Stimulated activated CD4-positive, alpha-beta T cell treated with anti-CD3 and anti-CD28 coated beads, Interleukin-2, amount 100 ng/mL, for 48 hours (primary cell): ENCODE data around the gene CRELD2.

Experiments used
- DNase-seq, 2 donors: peaks; one replicate each; pipeline ENCODE4 v3.0.0-alpha.2; 2020

Gene CRELD2

DNA sequence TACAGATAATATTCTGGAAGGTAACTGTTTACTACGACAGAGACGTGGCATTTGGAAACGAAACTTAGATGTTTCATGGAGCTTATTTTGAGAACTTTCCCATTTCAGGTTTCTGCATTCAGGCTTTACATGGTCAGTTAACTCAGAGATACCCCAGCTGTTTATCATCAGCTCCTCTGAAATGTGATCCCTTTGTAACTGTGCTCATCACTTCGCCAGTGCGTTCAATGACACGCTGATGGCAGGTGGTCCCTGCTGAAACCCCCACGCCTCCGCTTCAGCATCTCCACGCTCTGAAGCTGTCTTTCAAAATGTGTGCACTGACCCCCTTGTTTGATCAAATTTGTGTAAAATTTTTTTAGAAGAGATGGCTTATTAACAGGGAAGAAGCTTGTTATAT lies 30.7 kb upstream of the CRELD2 start:
- DNase-seq: no peak

DNA sequence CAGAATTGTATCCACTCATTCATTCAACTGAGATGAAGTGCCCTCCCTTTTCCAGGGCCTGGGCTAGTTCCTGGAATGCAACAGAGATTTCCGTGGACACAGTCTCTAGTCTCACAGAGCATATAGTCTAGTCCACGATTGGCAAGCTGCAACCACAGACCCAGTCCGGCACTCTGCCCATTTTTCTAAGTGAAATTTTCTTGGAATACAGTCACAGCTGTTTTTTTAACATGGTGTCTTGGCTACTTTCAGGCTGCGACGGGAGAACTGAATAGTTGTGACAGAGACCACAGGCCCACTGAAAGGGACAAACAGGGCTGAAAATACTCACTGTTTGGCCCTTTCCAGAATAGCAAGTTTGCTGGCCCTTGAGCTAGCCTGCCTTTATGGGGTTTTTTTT lies 29.4 kb upstream of the CRELD2 start:
- DNase-seq: no peak

DNA sequence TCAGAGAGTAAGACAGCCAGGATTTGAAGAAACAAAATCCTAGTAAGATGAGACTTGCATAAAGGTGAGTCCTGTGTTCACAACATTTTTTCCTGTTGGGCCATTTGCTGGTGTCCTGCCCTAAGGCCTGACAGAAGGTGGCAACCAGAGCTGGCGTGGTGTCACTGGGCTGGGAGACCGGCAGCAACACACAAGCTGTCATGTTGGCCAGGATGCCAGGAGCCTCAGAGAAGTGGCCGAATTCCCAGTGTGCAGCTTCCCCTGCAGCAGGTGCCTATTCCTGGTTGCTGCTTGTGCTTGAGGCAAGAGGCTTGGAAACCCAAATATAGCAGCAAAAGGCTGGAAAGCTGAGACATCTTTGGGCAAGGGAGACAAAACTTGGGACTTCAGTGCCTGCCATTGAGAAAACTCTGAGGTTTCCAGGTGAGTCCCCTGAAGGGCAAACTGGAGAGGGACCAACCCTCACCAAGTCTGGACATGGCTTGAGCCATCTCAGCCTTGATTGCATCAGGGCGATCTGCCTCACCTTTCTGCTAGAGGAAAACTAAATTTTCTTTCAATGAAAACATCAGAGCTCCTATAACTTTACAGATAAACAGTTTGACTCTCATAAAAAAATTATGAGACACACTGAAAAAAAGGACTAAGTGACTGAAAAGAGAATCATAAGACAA lies 26.1 kb upstream of the CRELD2 start:
- DNase-seq: no peak

DNA sequence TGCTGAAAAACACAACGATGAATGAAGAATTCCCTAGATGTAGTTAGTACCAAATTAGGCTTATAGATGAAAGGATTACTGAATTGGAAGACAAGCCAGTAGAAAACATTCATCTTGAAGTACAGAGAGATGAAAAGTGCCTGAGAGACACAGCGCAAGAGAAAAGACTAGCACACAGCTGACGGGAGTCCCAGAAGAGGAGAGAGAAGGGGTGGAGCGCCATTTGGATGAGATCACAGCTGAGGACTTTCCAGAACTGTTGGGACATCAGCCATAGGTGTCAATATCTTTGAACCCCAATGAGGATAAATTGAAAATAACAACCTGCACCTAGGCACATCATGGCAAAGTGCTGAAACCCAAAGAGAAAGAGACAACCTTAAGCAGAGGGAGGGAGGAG lies 25.4 kb upstream of the CRELD2 start:
- no peak for DNase-seq

DNA sequence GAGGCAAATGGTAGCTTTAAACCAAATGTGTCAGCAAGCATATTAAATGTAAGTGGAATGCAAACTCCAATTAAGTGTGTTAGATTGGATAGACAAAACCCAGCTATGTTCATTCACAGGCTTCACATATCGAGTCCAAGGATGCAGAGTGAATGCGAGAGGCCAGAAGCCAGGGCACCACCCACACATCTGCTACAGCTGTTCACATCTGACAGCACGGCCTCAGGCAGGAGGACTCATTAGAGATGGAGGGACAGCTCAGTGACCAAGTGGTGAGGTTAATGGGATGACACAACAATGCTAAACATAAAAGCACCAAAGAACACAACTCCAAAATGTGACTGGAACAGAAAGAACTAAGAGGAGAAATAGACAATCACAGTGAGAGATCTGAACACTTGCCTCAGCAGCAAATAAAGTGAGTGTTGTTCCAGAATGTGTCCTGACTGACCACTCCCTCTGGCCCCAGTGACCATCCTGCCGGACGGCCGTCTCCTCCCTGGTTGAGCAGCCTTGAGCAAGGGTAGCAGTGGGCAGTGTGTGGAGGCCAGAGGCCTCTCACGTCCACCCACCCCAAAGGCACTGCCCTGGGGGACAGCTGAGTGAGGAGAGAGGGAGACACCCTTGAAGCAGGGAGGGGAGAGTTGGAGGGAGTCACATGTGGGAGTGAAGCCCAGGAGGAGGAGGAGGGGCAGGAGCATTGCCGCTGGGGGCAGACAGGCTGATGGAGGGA lies 23.9 kb upstream of the CRELD2 start:
- DNase-seq: no peak

DNA sequence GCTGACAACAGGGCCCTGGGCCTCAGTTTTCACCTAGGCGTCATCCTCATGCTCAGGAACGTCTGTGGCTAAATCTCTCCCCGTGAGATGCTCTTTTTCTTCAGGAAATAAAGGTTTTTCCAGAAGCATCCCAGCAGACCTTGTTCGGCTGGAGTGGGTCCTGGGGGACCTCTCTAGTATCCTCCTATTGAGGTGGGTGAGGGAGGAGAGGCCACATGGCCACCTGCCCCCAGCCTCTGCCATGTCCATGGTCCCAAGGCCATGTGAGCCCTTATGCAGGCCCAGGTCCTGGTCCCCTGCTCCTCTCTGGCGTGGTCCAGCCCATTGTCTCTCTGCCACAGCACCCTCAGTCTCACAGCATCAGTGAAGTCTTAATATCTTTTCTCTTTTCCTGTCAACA lies 22.2 kb upstream of the CRELD2 start:
- no peak for DNase-seq

DNA sequence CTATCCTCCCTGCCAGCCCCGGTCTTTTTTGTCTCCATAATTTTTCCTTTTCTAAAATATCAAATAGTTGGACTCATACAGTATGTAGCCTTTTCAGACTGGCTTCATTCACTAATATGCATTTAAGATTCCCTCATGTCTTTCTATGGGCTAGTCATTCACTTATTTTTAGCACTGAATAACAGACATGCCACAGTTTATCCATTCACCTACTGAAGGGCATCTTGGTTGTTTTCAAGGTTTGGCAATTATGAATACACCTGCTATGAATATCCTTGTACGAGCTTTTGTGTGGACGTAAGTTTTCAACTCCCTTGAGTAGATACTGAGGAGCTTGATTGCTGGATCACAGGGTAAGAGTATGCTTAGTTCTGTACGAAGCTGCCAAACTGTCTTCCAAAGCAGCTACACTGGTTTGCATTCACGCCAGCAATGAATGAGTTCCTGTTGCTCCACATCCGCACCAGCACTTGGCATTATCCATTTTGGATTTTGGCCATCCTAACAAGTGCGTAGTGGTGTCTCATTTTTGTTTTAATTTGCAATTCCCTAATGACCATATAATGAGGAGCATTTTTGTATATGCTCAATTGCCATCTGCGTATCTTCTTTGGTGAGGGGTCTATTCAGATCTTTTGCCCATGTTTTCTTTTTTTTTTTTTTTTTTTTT lies 21.3 kb upstream of the CRELD2 start:
- DNase-seq: no peak

DNA sequence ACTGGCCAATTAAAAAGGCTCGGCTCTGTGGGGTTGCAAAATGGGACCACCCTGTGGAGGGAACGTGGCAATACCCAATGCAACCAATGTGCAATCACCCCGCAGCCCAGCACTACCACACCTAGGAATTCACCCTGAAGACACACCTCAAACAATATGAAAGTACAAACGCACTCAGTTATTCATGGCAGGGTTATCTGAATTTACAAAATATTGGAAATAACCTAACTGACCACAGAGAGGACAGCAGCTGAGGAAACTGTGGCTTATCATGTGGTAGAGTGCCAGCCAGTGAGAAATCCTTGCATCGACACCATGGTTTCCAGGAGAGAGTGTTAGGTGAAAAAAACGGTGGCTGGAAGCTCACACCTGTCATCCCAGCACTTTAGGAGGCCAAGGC lies 18.9 kb upstream of the CRELD2 start:
- DNase-seq: no peak

DNA sequence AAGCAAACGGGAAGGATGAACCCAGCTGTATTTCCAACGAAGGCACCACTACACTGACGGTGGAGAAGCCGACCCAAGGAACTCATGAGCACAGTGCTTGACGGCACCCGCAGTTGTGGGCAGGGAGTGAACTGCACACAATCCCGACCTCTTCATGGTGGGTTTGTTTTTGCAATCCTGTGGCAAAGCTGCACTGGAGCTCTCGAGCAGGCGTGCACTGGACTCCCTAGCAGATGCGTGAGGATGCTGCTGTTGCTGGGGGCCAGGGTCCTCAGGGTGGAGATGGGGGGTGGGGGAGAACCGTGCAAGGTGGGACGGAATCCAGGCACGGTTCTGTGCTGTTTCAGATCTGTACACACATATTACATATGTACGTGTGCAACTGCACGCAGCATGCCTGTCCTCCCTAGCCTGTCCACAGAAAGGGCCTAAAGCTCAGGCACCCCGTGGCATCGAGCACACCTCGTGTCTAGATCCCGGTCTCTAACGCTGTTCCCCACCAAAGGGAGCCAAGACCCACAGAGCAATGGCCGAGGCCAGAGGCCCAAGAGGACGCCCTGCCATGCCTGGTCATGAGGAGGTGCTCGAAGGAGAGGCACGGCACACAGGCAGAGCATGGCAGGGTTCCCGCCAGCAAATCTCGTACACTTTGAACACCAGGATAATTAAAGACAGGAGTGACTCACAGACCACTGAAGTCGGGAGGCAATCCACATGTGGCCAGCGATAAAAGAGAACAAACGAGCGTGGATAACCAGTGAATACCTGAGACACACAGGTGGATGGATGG lies 17.8 kb upstream of the CRELD2 start:
- no peak for DNase-seq

DNA sequence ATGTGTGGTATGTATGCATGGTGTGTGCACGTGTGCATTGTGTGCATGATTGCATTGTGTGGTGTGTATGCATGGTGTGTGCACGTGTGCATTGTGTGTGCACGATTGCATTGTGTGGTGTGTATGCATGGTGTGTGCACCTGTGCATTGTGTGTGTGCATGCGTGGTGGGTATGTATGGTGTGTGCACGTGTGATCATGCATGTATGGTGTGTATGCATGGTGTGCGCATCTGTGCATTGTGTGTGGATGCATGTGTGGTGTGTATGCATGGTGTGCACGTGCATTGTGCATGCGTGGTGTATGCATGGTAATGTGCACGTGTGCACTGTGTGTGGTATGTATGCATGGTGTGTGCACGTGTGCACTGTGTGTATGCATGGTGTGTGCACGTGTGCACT lies 17.0 kb upstream of the CRELD2 start:
- DNase-seq: no peak

DNA sequence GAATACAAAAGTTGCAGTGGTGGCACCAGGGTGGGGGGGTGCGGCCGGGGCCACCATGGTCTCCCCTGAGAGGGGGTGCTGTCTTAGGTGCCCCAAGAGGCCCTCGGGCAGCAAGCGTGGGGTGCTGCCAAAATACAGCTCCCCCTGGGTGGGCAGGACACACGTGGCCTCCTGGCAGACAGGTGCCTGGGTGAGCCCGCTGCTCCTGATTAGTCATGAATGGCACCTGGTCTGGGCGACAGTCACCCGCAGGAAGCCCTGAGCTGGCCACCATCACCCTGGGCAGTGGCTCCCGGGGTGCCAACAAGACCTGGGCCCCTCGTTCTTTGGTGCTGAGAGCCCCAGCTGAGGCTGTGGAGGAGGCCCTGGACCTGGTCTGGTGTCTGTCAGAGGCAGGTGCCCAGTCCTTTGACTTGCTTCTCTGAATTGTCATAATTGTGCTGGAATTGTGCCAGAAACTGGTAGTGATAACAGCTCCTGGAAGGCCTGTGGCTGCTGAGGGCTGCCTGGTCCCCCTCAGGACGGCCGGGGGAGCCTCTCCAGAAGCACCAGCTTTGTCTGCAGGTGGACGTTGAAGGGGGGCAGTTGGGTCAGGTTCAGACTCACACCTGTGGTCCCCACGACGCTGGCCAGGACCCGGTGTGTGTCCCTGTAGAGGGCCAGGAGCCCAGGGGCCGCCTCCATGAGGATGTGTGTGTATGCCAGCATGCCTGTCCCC lies 15.0 kb upstream of the CRELD2 start:
- DNase-seq: no peak

DNA sequence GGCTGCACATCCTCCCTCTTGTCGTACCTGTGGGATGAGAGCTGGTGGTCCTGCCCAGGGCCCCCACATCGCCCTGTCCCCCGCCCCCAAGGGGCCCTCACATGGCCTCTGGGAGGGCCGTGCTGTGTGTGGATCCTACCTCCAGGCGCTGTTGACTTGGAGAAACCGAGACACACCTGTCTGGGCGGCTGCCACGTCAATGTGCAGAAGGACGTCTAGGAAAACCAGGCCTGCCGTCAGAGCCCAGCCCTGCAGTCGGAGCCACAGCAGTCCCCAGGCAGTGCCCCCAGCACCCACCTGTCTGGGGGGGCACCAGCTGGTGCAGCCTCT lies 14.4 kb upstream of the CRELD2 start:
- DNase-seq: no peak

DNA sequence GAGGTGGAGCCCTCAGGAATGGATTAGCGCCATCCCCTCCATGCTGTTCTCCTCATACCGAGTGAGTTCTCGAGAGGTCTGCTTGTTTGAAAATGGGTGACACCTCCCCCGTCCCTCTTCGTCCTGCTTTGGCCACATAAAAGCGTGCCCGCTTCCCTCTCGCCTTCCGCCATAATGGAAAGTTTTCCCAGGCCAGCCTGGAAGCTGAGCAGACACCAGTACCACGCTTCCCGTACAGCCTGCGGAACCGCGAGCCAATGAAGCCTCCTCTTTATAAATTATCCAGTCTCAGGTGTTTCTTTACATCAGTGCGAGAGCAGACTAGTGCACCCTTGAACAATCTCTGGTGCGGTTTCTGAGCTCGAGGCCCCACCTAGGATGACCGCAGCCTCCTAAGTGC lies 13.0 kb upstream of the CRELD2 start:
- DNase-seq: no peak

DNA sequence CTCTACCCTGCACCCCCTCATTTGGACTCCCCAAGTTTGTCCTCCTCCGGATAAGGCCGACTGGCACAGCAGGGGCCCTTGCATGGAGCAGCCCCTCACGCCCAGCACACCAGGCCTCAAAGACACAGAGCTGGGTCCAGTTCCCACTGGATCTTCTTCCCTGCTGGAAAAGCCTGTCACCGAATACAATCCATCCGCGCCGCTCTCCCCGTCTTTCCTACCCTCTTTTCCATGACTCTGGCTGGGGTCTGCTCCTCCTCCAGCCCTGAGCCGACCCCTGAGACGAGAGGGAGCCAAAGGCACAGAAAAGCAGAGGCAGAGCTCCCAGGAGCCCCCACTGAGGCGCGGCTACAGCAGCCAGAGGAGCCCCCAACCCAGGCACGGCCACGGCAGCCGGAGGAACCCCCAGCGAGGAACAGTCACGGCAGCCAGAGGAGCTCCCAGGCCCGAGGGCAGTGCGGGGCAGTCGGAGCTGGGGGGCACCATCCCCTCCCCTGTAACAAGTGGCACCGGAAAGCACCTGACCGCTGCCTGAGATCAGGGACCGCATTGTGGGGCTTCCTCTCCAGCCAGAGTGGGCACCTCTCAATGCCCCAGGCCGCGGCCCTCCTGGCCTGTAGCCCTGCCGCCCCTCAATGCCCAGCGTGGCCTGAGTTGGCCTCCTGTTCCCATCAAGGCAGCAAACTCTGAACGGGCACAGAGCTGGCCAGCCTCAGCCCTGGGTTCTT lies 12.2 kb upstream of the CRELD2 start:
- DNase-seq: no peak

DNA sequence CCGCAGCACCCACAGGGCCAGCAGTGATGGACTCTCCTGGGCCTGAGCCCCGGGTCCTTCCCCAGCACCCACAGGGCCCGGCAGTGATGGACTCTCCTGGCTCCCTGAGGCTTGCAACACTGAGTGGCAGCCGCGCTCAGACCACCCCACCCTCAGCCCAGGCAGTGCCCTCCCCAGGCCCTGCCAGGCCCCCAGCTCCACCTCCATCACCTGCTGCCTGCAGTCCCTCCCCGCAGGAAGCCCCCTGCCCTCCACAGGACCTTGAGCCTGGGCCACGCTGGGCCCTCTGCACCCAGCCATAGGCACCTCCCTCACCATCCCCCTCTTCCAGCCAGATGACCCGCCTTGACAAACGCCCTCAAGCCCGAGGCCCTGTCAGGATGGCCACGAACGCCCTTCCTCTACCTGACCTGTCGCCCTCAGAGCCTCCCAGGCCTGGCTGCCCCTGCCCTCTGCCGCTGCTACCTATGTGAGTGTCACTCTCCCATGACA lies 11.6 kb upstream of the CRELD2 start:
- no peak for DNase-seq

DNA sequence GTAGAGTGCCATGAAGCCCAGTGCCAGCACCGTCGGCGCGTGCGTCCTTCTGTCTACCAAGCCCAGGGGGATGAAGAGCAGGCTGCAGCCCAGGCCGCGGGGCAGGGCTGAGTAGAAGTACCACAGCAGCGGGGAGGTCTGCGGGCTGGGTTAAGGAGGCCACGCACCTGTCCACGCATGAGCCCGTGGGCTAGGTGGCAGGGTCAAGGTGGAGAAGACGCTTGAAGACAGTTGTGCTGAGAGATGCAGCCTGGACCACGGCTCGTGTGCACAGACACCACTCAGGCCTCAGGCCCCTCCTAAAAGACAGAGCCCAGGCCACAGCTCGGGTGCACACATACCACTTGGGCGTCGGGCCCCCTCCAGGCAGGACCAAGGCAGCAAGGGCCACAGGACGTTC lies 10.6 kb upstream of the CRELD2 start:
- no peak for DNase-seq

DNA sequence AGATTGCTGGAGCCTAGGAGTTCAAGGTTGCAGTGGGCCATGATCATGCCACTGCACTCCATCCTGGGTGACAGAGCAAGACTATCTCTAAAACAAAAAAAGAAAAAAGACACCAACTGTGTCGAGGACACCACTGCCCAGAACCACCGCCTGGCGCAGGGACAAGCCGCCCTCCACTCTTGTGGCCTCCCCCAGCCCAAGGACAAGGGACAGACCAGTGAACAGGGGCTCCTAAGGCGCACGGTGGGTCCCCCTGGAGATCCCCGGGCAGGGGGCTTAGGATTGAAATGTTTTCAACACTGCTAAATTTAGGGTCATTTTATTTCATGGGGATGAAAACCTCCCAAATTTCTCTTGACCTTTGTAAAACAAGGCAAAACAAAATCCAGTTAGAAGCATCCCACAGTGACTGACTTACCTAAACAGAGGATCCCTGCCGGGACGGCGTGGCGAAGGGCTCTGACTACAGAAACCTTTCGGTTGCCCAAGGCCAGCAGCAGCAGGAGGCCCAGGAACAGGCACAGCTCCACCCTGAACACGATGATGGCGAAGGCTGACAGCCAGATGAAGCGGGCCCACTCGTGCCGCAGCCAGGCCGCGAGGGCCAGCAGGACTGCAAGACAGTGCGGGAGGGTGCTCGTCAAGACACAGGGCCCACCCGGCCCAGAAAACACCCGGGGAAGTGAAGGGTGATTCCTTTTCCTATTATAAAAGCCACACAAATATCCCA lies 8.8 kb upstream of the CRELD2 start:
- DNase-seq: no peak

DNA sequence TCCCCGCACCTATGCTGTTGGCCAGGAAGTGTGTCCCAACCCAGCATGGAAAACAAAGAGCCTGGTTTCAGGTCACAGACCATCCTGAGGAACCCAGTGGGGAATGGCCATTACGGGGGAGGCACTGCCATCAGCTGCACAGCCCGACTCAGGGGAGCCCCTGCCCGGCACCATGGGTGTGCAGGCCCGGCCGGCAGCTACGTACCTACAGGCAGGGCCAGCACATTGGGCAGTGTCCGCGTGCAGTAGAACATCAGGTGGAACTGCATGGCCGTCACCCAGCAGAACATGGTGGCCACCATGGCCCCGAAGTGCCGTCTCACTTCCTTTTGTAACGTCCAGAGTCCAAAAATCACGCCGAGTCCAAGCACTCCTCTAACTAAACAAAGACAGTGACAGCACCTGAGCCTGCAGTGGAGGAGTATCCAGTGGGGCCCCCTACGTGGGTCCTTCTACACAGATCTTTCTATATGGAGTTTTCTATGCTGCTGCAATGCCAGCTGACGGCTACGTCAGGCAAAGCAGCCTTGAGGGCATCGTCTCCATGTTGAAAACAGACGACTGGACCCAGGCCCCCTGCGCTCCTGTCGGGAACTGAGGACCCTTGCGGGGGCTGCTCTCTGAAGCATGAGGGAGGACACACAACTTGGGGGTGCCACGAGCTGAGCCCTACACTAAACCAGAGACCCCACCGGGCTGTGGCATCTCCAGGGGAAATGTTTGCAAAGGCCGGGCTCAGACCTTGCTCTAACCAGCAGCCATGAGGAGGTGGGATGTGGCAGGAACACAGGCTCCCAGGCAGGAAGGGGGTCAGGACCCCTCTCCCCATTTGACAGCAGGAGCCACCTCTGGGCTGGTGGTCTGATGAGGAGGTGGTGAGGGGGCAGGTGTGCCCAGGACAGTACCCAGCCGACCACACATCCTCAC lies 7.9 kb upstream of the CRELD2 start:
- no peak for DNase-seq

DNA sequence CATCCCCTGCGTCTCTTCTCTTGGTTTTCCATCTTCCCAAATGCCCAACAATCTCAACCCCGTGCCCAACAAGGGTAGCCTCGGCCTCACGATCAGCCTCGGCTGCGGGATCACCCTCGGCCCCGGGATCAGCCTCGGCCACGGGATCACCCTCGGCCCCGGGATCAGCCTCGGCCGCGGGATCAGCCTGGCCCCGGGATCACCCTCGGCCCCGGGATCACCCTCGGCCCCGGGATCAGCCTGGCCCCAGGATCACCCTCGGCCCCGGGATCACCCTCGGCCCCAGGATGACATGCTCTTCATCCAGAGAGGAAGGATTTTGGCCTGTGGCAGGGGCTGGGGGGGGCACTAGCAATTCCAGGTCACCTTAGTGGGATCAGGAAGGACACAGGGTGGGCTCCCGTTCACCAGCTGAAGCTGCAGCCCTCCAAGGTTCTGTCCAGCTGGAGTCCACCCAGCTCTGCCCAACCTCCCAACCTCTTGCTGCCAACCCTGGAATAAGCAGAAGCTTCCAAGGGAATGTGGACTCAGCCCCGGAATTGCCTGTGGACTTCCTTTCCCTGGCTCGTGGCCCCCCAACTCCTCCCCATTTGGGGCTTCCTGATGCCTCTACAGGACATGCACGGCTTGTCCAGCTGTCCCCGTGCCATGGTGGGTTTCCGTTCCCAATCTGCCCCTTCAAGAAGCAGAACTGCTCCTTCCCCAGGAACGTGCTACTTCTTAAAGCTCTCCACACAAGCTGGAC lies 6.4 kb upstream of the CRELD2 start:
- no peak for DNase-seq

DNA sequence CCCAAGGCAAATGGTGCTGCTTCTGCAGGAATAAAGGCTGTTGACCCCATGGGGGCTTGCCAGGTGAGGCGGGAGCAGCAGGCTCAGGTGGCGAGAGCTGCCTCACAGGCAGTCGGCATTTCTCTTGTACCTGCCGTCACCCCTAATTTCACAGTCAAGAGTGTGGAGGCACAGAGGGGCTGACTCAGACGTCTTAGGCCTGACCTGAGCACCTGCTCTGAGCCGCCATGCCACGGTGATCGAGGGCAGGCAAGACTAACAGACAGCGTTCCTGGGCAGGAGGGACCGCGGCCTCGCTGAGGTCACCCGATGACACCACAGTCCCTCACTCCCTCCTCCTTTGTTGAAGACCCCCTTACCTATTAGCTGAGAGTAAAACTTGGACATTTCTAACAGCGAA lies 5.4 kb upstream of the CRELD2 start:
- DNase-seq: no peak
